Smooth muscle cell (in vitro differentiated cells): ENCODE measurements around the gene ASPSCR1. TPM values are rescaled to one million over a fixed set of nuclear protein-coding genes. Genes with fewer than 3 reads are reported as not detected.

ENCODE experiments used
- DNase-seq: peaks from one replicate; lab custom pipeline; 2025; ENCODE audit not compliant: unreplicated experiment; lab: John Stamatoyannopoulos, UW
- H2AFZ ChIP-seq: fragments of 200-600 bp; sonication (generic); 2 replicates; pipeline ENCODE4 v1.6.0; 2016; ENCODE audit warnings: antibody characterized with exemption, low read depth, mild to moderate bottlenecking
- H3F3A ChIP-seq: fragments of 200-600 bp; sonication (generic); 2 replicates; pipeline ENCODE4 v1.6.0; 2017; ENCODE audit warnings: antibody characterized with exemption, low read depth
- H3K27ac ChIP-seq: fragments of 200-600 bp; sonication (generic); 2 replicates; pipeline ENCODE4 v1.5.1; 2016; ENCODE audit warnings: low read depth, mild to moderate bottlenecking
- H3K27me3 ChIP-seq: fragments of 200-600 bp; sonication (generic); 2 replicates; pipeline ENCODE4 v1.6.1; 2016; ENCODE audit warnings: low read depth, mild to moderate bottlenecking
- H3K36me3 ChIP-seq: fragments of 200-600 bp; sonication (generic); 2 replicates; pipeline ENCODE4 v1.5.1; 2016; ENCODE audit warnings: low read depth
- H3K4me1 ChIP-seq: fragments of 200-600 bp; sonication (generic); 2 replicates; pipeline ENCODE4 v1.5.1; 2016; ENCODE audit warnings: low read depth
- H3K4me2 ChIP-seq: fragments of 200-600 bp; sonication (generic); 2 replicates; pipeline ENCODE4 v1.6.0; 2016; ENCODE audit warnings: mild to moderate bottlenecking
- H3K4me3 ChIP-seq: fragments of 200-600 bp; sonication (generic); 2 replicates; pipeline ENCODE4 v1.5.1; 2016; ENCODE audit warnings: mild to moderate bottlenecking
- H3K79me2 ChIP-seq: fragments of 200-600 bp; sonication (generic); 2 replicates; pipeline ENCODE4 v1.6.0; 2016; ENCODE audit warnings: low read depth, mild to moderate bottlenecking
- H3K9ac ChIP-seq: fragments of 200-600 bp; sonication (generic); 2 replicates; pipeline ENCODE4 v1.6.0; 2016; ENCODE audit warnings: low read depth
- H3K9me3 ChIP-seq: fragments of 200-600 bp; sonication (generic); replicated peaks from 2 replicates; pipeline ENCODE4 v1.5.1; 2016; ENCODE audit warnings: low read depth
- H4K20me1 ChIP-seq: fragments of 200-600 bp; sonication (generic); 2 replicates; pipeline ENCODE4 v1.6.0; 2016; ENCODE audit warnings: low read depth
- WGBS: methylation state at CpG from one replicate; pipeline ENCODE4 v1.1.7; 2016; ENCODE audit warnings: low lambda C conversion rate; 5-methylcytosine and 5-hydroxymethylcytosine counted together
- polyA plus RNA-seq: library from polyadenylated mRNA; unstranded; fragments of >200 nt; fragmentation: Nextera tagmentation; extraction: Ambion mirVana; gene quantifications from 2 replicates; pipeline ENCODE4 v1.2.1, GENCODE V29; 2016
- total RNA-seq: library from RNA; depleted of rRNA; stranded (reverse); fragments of >200 nt; gene quantifications from 2 replicates; pipeline ENCODE4 v1.2.3, GENCODE V29; 2014
- TF ChIP-seq, protein P1 (sequence below): fragments of 200-600 bp; sonication (generic); IDR thresholded peaks from 2 replicates; pipeline ENCODE4 v1.5.1; 2017; ENCODE audit warnings: borderline replicate concordance, mild to moderate bottlenecking, antibody characterized with exemption; ENCODE audit not compliant: insufficient read depth, poor library complexity, severe bottlenecking

Gene ASPSCR1
- total and polyA plus RNA-seq, 2 experiments from 2014 or later = 28.4 to 44.0 TPM

DNA sequence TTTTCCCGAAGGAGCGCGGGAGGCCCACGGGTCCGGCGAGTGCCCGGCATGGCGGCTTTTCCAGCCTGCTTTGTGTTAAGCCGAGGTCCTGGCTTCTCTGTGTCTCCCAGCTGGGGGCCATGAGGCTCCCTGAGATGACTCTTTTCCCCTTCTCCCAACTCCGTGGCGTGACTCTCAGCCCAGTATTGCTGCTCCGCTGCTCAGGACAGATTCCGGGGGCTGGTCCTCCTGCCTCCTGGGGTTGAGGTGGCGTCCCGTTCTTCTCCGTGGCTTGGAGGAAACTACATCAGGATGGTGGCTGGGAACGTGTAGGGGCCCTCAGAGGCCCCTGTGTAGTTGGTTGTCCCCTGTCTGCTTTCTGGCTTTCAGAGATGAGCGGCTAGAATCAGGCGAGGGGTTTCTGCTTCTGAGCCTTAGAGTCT is 75.2 kb downstream of the ASPSCR1 start:
- 45% methylated on average over 11 of the region's 19 CpGs for WGBS
- H2AFZ ChIP-seq = no peak overlapping the region
- no peak overlapping the region for H3K27ac ChIP-seq
- peak overlapping the region; percentile 65 for H3K9ac ChIP-seq
- H3K27me3 ChIP-seq = no peaks in the 10 kb centered on the region
- peaks cover 23% of the 10 kb centered on the region for H3K79me2 ChIP-seq
- H3F3A ChIP-seq = no peaks in the 10 kb centered on the region
- no peaks in the 10 kb centered on the region for H3K36me3 ChIP-seq
- peaks cover 7% of the 10 kb centered on the region for H4K20me1 ChIP-seq
- H3K4me3 ChIP-seq = peak overlapping the region; percentile 55
- H3K4me2 ChIP-seq = peak overlapping the region; percentile 91
- TF ChIP-seq, protein P1, sequence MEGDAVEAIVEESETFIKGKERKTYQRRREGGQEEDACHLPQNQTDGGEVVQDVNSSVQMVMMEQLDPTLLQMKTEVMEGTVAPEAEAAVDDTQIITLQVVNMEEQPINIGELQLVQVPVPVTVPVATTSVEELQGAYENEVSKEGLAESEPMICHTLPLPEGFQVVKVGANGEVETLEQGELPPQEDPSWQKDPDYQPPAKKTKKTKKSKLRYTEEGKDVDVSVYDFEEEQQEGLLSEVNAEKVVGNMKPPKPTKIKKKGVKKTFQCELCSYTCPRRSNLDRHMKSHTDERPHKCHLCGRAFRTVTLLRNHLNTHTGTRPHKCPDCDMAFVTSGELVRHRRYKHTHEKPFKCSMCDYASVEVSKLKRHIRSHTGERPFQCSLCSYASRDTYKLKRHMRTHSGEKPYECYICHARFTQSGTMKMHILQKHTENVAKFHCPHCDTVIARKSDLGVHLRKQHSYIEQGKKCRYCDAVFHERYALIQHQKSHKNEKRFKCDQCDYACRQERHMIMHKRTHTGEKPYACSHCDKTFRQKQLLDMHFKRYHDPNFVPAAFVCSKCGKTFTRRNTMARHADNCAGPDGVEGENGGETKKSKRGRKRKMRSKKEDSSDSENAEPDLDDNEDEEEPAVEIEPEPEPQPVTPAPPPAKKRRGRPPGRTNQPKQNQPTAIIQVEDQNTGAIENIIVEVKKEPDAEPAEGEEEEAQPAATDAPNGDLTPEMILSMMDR = no peak
- no peak for DNase-seq
- H3K9me3 ChIP-seq = no peaks in the 10 kb centered on the region
- peaks cover 16% of the 10 kb centered on the region for H3K4me1 ChIP-seq

GRCh38 chr17:82053130-82053529 is 75.7 kb downstream of the ASPSCR1 start:
- peak overlapping the region; percentile 55 for H3K4me3 ChIP-seq
- H3K9ac ChIP-seq = no peak overlapping the region
- H3K27ac ChIP-seq = no peak overlapping the region

DNA sequence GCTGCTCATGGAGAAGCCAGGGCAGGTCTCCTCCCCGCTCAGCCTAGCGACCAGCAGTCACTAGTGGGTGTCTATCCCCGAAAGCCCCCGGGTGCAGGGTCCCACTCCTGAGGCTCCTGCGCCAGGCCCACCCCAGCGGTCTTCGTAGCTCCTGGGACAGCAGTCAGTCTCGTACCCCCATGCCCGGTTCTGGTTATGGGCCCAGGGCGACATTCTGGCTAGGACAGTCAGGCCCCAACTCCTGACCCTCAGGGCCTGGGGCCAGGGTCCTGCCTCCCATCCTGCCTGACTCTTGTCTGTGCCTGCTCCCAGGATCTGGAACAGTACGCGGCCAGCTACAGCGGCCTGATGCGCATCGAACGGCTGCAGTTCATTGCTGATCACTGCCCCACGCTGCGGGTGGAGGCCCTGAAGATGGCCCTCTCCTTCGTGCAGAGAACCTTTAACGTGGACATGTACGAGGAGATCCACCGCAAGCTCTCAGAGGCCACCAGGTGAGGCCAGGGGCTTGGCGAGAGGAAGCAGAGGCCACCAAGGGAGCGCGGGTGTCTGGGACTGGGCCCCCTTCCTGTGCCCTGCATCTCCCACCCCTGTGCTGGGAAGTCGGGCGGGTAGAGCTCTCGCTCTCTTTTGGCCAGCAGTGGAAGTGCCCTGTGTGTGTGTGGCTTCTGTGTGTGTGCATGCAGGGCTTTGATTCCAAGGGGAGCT is 76.3 kb downstream of the ASPSCR1 start:
- no peaks in the 10 kb centered on the region for H3K27me3 ChIP-seq
- peaks cover 7% of the 10 kb centered on the region for H4K20me1 ChIP-seq
- H3K79me2 ChIP-seq = peaks cover 23% of the 10 kb centered on the region
- peak overlapping the region; percentile 91 for H3K4me2 ChIP-seq
- no peak overlapping the region for H3K27ac ChIP-seq
- no peak overlapping the region for H3K4me3 ChIP-seq
- TF ChIP-seq, protein P1 = no peak
- WGBS = 97% methylated on average over 28 of the region's 28 CpGs
- no peaks in the 10 kb centered on the region for H3K9me3 ChIP-seq
- no peaks in the 10 kb centered on the region for H3K36me3 ChIP-seq
- H3F3A ChIP-seq = no peaks in the 10 kb centered on the region
- H3K4me1 ChIP-seq = peaks cover 16% of the 10 kb centered on the region
- H2AFZ ChIP-seq = no peak overlapping the region
- DNase-seq = no peak
- H3K9ac ChIP-seq = no peak overlapping the region

More at GRCh38 chr17:82053130-82053529, 75.7 kb downstream of the ASPSCR1 start:
- Histone ChIP-seq H3K4me1 (peaks cover 16% of the 10 kb centered on the region), H3K27me3 (no peaks in the 10 kb centered on the region), H3K79me2 (peaks cover 23% of the 10 kb centered on the region), H3K9me3 (no peaks in the 10 kb centered on the region), H3K36me3 (no peaks in the 10 kb centered on the region), H3K4me2 (peak overlapping the region; percentile 91), H3F3A (no peaks in the 10 kb centered on the region), H2AFZ (no peak overlapping the region), H4K20me1 (peaks cover 7% of the 10 kb centered on the region)
- WGBS = 94% methylated on average over 18 of the region's 19 CpGs
- TF ChIP-seq, protein P1 = no peak
- DNase-seq = no peak
